GM23338 (cell line): Measurements from ENCODE around the gene FAM83F. TPM values are rescaled to one million over a fixed set of nuclear protein-coding genes. Genes with fewer than 3 reads are reported as not detected.

Source experiments
- ATAC-seq: fragments of 200-7000 bp; cut with Tn5 transposase; 3 replicates; pipeline ENCODE4 v1.9.1; 2020
- DNase-seq: peaks from one replicate; pipeline ENCODE4 v3.0.0-alpha.2; 2015; ENCODE audit warnings: low spot score
- H2AFZ ChIP-seq: fragments of 200-600 bp; sonication (generic); 2 replicates; pipeline ENCODE4 v1.8.0; 2016; ENCODE audit warnings: antibody characterized with exemption, mild to moderate bottlenecking, moderate library complexity
- H3F3A ChIP-seq: fragments of 200-600 bp; sonication (generic); replicated peaks from 2 replicates; pipeline ENCODE4 v1.8.0; 2017; ENCODE audit warnings: antibody characterized with exemption, mixed run types, low read depth
- H3K27ac ChIP-seq: fragments of 200-600 bp; sonication (generic); 2 replicates; pipeline ENCODE4 v1.6.1; 2016; ENCODE audit warnings: low read depth
- H3K27me3 ChIP-seq: fragments of 200-600 bp; sonication (generic); 2 replicates; pipeline ENCODE4 v1.8.0; 2016; ENCODE audit warnings: mild to moderate bottlenecking, mixed run types, moderate library complexity; ENCODE audit not compliant: insufficient read depth
- H3K36me3 ChIP-seq: fragments of 200-600 bp; sonication (generic); 2 replicates; pipeline ENCODE4 v1.8.0; 2016; ENCODE audit warnings: mild to moderate bottlenecking; ENCODE audit not compliant: insufficient read depth
- H3K4me1 ChIP-seq: fragments of 200-600 bp; sonication (generic); 2 replicates; pipeline ENCODE4 v1.8.0; 2016; ENCODE audit warnings: mild to moderate bottlenecking, moderate library complexity; ENCODE audit not compliant: insufficient read depth
- H3K4me2 ChIP-seq: fragments of 200-600 bp; sonication (generic); 2 replicates; pipeline ENCODE4 v1.7.1; 2017; ENCODE audit warnings: mixed run types
- H3K4me3 ChIP-seq: fragments of 200-600 bp; sonication (generic); 2 replicates; pipeline ENCODE4 v1.6.1; 2016; ENCODE audit warnings: mixed run types
- H3K79me2 ChIP-seq: fragments of 200-600 bp; sonication (generic); replicated peaks from 2 replicates; pipeline ENCODE4 v1.8.0; 2017; ENCODE audit warnings: mild to moderate bottlenecking; ENCODE audit not compliant: insufficient read depth
- H3K9me2 ChIP-seq: fragments of 200-600 bp; sonication (generic); 2 replicates; pipeline ENCODE4 v1.8.0; 2017; ENCODE audit not compliant: insufficient read depth
- H4K20me1 ChIP-seq: fragments of 200-600 bp; sonication (generic); replicated peaks from 2 replicates; pipeline ENCODE4 v1.8.0; 2017; ENCODE audit warnings: mild to moderate bottlenecking; ENCODE audit not compliant: insufficient read depth
- H3K27ac Mint-ChIP-seq: 2 replicates; pipeline ENCODE4 v1.8.0; 2020; ENCODE audit warnings: inconsistent platforms, mild to moderate bottlenecking, moderate library complexity, mixed read lengths
- H3K27me3 Mint-ChIP-seq: 3 replicates; pipeline ENCODE4 v1.8.0; 2022; ENCODE audit warnings: low read depth, mild to moderate bottlenecking, moderate library complexity, mixed read lengths, inconsistent platforms; ENCODE audit not compliant: insufficient read depth, poor library complexity
- H3K36me3 Mint-ChIP-seq: 3 replicates; pipeline ENCODE4 v1.8.0; 2021; ENCODE audit warnings: low read depth, mild to moderate bottlenecking, inconsistent platforms, moderate library complexity, mixed read lengths
- H3K4me1 Mint-ChIP-seq: 3 replicates; pipeline ENCODE4 v1.8.0; 2020; ENCODE audit warnings: mild to moderate bottlenecking, inconsistent platforms, mixed read lengths
- H3K4me3 Mint-ChIP-seq: 3 replicates; pipeline ENCODE4 v1.8.0; 2021; ENCODE audit warnings: moderate library complexity, mild to moderate bottlenecking, inconsistent platforms, mixed read lengths
- H3K9me3 Mint-ChIP-seq: 3 replicates; pipeline ENCODE4 v1.8.0; 2020; ENCODE audit warnings: moderate library complexity, mild to moderate bottlenecking, inconsistent platforms, mixed read lengths
- CREB1 ChIP-seq: fragments of 250-450 bp; sonication (Bioruptor Pico); IDR thresholded peaks from 2 replicates; pipeline ENCODE4 v1.5.0; 2020; ENCODE audit warnings: low read depth, mild to moderate bottlenecking, moderate library complexity
- EZH2 ChIP-seq: fragments of 200-600 bp; sonication (generic); IDR thresholded peaks from one replicate; pipeline ENCODE4 v1.8.0; 2017; ENCODE audit warnings: antibody characterized with exemption, mild to moderate bottlenecking, low read depth; ENCODE audit not compliant: unreplicated experiment
- EZH2phosphoT487 ChIP-seq: fragments of 200-600 bp; sonication (generic); IDR thresholded peaks from one replicate; pipeline ENCODE4 v1.8.1; 2018; ENCODE audit warnings: antibody characterized with exemption; ENCODE audit not compliant: unreplicated experiment
- JUNB ChIP-seq: IDR thresholded peaks from one replicate; pipeline ENCODE4 v1.6.1; 2016; ENCODE audit warnings: antibody characterized with exemption; ENCODE audit not compliant: unreplicated experiment
- NANOG ChIP-seq: IDR thresholded peaks from 2 replicates; pipeline ENCODE4 v1.6.1; 2016; ENCODE audit warnings: antibody characterized with exemption, borderline replicate concordance
- POLR2AphosphoS5 ChIP-seq: IDR thresholded peaks from 2 replicates; pipeline ENCODE4 v1.6.1; 2016; ENCODE audit warnings: antibody characterized with exemption, low read depth
- STAT1 ChIP-seq: IDR thresholded peaks from one replicate; pipeline ENCODE4 v1.6.1; 2016; ENCODE audit warnings: antibody characterized with exemption; ENCODE audit not compliant: unreplicated experiment
- ZNF114 ChIP-seq: fragments of 250-450 bp; sonication (Bioruptor Pico); IDR thresholded peaks from 2 replicates; pipeline ENCODE4 v1.5.0; 2020; ENCODE audit warnings: mild to moderate bottlenecking, moderate library complexity
- ZNF331 ChIP-seq: fragments of 250-450 bp; sonication (Bioruptor Pico); IDR thresholded peaks from 2 replicates; pipeline ENCODE4 v1.5.0; 2020; ENCODE audit warnings: low read depth, mild to moderate bottlenecking, moderate library complexity
- polyA plus RNA-seq: library from polyadenylated mRNA; unstranded; fragments of >200 nt; fragmentation: Nextera tagmentation; extraction: Ambion mirVana; gene quantifications from 2 replicates; pipeline ENCODE4 v1.2.1, GENCODE V29; 2016
- total RNA-seq: library from RNA; depleted of rRNA; stranded (reverse); fragments of >200 nt; shearing (Covaris generic); gene quantifications from 2 replicates; pipeline ENCODE4 v1.2.3, GENCODE V29; 2014
- TF ChIP-seq, protein P1 (sequence below): fragments of 250-450 bp; sonication (Bioruptor Pico); IDR thresholded peaks from 2 replicates; pipeline ENCODE4 v1.5.0; 2020; ENCODE audit warnings: mild to moderate bottlenecking, moderate library complexity
- TF ChIP-seq, protein P2 (sequence below), 2 experiments: fragments of 200-600 bp in 1 of 2; sonication (generic) in 1 of 2; conservative IDR thresholded peaks; 2 replicates each; pipeline versions ENCODE4 v1.5.1 to v1.6.1; 2016 to 2017; ENCODE audit warnings: antibody characterized with exemption in 2 of 2, low read depth in 2 of 2, mild to moderate bottlenecking in 2 of 2, moderate library complexity in 1 of 2
- TF ChIP-seq, protein P3 (sequence below): IDR thresholded peaks from 2 replicates; pipeline ENCODE4 v1.6.1; 2016; ENCODE audit warnings: antibody characterized with exemption
- TF ChIP-seq, protein P4 (sequence below): IDR thresholded peaks from one replicate; pipeline ENCODE4 v1.6.1; 2018; ENCODE audit warnings: antibody characterized with exemption; ENCODE audit not compliant: unreplicated experiment

Gene FAM83F
- total and polyA plus RNA-seq, 2 experiments from 2014 or later = 3.7 to 15.9 TPM

DNA sequence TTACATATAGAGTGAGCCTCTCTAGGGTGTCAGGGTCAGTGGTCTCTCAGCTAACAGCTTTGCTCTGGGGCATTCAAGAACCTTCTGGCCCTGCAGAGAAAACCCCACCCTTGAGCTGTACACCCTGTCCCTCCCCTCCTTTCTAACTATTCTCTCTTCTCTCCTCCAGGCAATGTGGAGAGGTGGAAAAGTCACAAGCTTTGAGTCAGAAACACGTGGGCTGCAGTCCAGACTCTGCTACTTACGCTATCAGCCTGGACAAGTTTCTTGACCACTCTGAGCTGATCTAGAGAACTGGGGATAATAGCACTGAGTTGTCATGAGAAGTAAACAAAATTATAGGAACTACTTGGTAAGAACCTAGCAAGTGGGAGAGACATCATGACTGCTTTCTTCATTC lies 10.7 kb upstream of the FAM83F start:
- no peaks in the 10 kb centered on the region for H3K36me3 ChIP-seq
- no peaks in the 10 kb centered on the region for H3K27me3 ChIP-seq
- Mint-ChIP-seq H3K27ac (no peak overlapping the region), H3K36me3 (no peaks in the 10 kb centered on the region), H3K9me3 (no peaks in the 10 kb centered on the region), H3K4me1 (peaks cover 3% of the 10 kb centered on the region), H3K4me3 (no peak overlapping the region), H3K27me3 (peaks cover 10% of the 10 kb centered on the region)
- no peaks in the 10 kb centered on the region for H4K20me1 ChIP-seq
- H3K4me1 ChIP-seq = no peaks in the 10 kb centered on the region
- DNase-seq (no peak), ATAC-seq (no peak)
- no peak overlapping the region for H3K4me3 ChIP-seq
- no peak overlapping the region for H3K27ac ChIP-seq
- H3F3A ChIP-seq = no peaks in the 10 kb centered on the region
- no peak overlapping the region for H2AFZ ChIP-seq
- no peak for TF ChIP-seq NANOG
- TF ChIP-seq ZNF331 (CRISPR knock-in tag) = no peak
- TF ChIP-seq, protein P1, sequence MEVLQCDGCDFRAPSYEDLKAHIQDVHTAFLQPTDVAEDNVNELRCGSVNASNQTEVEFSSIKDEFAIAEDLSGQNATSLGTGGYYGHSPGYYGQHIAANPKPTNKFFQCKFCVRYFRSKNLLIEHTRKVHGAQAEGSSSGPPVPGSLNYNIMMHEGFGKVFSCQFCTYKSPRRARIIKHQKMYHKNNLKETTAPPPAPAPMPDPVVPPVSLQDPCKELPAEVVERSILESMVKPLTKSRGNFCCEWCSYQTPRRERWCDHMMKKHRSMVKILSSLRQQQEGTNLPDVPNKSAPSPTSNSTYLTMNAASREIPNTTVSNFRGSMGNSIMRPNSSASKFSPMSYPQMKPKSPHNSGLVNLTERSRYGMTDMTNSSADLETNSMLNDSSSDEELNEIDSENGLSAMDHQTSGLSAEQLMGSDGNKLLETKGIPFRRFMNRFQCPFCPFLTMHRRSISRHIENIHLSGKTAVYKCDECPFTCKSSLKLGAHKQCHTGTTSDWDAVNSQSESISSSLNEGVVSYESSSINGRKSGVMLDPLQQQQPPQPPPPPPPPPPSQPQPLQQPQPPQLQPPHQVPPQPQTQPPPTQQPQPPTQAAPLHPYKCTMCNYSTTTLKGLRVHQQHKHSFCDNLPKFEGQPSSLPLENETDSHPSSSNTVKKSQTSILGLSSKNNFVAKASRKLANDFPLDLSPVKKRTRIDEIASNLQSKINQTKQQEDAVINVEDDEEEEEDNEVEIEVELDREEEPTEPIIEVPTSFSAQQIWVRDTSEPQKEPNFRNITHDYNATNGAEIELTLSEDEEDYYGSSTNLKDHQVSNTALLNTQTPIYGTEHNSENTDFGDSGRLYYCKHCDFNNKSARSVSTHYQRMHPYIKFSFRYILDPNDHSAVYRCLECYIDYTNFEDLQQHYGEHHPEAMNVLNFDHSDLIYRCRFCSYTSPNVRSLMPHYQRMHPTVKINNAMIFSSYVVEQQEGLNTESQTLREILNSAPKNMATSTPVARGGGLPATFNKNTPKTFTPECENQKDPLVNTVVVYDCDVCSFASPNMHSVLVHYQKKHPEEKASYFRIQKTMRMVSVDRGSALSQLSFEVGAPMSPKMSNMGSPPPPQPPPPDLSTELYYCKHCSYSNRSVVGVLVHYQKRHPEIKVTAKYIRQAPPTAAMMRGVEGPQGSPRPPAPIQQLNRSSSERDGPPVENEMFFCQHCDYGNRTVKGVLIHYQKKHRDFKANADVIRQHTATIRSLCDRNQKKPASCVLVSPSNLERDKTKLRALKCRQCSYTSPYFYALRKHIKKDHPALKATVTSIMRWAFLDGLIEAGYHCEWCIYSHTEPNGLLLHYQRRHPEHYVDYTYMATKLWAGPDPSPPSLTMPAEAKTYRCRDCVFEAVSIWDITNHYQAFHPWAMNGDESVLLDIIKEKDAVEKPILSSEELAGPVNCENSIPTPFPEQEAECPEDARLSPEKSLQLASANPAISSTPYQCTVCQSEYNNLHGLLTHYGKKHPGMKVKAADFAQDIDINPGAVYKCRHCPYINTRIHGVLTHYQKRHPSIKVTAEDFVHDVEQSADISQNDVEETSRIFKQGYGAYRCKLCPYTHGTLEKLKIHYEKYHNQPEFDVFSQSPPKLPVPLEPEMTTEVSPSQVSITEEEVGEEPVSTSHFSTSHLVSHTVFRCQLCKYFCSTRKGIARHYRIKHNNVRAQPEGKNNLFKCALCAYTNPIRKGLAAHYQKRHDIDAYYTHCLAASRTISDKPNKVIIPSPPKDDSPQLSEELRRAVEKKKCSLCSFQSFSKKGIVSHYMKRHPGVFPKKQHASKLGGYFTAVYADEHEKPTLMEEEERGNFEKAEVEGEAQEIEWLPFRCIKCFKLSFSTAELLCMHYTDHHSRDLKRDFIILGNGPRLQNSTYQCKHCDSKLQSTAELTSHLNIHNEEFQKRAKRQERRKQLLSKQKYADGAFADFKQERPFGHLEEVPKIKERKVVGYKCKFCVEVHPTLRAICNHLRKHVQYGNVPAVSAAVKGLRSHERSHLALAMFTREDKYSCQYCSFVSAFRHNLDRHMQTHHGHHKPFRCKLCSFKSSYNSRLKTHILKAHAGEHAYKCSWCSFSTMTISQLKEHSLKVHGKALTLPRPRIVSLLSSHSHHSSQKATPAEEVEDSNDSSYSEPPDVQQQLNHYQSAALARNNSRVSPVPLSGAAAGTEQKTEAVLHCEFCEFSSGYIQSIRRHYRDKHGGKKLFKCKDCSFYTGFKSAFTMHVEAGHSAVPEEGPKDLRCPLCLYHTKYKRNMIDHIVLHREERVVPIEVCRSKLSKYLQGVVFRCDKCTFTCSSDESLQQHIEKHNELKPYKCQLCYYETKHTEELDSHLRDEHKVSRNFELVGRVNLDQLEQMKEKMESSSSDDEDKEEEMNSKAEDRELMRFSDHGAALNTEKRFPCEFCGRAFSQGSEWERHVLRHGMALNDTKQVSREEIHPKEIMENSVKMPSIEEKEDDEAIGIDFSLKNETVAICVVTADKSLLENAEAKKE (CRISPR knock-in tag) = no peak
- no peak for TF ChIP-seq CREB1 (CRISPR knock-in tag)
- TF ChIP-seq EZH2 = no peak
- TF ChIP-seq POLR2AphosphoS5 = no peak
- TF ChIP-seq, protein P2, sequence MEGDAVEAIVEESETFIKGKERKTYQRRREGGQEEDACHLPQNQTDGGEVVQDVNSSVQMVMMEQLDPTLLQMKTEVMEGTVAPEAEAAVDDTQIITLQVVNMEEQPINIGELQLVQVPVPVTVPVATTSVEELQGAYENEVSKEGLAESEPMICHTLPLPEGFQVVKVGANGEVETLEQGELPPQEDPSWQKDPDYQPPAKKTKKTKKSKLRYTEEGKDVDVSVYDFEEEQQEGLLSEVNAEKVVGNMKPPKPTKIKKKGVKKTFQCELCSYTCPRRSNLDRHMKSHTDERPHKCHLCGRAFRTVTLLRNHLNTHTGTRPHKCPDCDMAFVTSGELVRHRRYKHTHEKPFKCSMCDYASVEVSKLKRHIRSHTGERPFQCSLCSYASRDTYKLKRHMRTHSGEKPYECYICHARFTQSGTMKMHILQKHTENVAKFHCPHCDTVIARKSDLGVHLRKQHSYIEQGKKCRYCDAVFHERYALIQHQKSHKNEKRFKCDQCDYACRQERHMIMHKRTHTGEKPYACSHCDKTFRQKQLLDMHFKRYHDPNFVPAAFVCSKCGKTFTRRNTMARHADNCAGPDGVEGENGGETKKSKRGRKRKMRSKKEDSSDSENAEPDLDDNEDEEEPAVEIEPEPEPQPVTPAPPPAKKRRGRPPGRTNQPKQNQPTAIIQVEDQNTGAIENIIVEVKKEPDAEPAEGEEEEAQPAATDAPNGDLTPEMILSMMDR (conservative IDR thresholded peaks at IDR 0.05; ENCODE audit: low read depth in 2 of 2) = no peak
- TF ChIP-seq ZNF114 (CRISPR knock-in tag) = no peak
- TF ChIP-seq EZH2phosphoT487 = no peak
- no peak for TF ChIP-seq JUNB
- TF ChIP-seq, protein P3, sequence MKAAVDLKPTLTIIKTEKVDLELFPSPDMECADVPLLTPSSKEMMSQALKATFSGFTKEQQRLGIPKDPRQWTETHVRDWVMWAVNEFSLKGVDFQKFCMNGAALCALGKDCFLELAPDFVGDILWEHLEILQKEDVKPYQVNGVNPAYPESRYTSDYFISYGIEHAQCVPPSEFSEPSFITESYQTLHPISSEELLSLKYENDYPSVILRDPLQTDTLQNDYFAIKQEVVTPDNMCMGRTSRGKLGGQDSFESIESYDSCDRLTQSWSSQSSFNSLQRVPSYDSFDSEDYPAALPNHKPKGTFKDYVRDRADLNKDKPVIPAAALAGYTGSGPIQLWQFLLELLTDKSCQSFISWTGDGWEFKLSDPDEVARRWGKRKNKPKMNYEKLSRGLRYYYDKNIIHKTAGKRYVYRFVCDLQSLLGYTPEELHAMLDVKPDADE = no peak
- TF ChIP-seq, protein P4, sequence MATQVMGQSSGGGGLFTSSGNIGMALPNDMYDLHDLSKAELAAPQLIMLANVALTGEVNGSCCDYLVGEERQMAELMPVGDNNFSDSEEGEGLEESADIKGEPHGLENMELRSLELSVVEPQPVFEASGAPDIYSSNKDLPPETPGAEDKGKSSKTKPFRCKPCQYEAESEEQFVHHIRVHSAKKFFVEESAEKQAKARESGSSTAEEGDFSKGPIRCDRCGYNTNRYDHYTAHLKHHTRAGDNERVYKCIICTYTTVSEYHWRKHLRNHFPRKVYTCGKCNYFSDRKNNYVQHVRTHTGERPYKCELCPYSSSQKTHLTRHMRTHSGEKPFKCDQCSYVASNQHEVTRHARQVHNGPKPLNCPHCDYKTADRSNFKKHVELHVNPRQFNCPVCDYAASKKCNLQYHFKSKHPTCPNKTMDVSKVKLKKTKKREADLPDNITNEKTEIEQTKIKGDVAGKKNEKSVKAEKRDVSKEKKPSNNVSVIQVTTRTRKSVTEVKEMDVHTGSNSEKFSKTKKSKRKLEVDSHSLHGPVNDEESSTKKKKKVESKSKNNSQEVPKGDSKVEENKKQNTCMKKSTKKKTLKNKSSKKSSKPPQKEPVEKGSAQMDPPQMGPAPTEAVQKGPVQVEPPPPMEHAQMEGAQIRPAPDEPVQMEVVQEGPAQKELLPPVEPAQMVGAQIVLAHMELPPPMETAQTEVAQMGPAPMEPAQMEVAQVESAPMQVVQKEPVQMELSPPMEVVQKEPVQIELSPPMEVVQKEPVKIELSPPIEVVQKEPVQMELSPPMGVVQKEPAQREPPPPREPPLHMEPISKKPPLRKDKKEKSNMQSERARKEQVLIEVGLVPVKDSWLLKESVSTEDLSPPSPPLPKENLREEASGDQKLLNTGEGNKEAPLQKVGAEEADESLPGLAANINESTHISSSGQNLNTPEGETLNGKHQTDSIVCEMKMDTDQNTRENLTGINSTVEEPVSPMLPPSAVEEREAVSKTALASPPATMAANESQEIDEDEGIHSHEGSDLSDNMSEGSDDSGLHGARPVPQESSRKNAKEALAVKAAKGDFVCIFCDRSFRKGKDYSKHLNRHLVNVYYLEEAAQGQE = no peak
- TF ChIP-seq STAT1 = no peak
- H3K9me2 ChIP-seq = no peaks in the 10 kb centered on the region
- no peak overlapping the region for H3K4me2 ChIP-seq
- H3K79me2 ChIP-seq = no peaks in the 10 kb centered on the region
